HG03457 (cell line): ENCODE results near the gene DMXL2.
"Not testable (repeated sequence)": the region's sequence is repeated elsewhere in the genome, so short reads cannot be mapped to it uniquely, and the experiment has no call there.

Experiments
- ATAC-seq: cut with Tn5 transposase; IDR thresholded peaks from one replicate; pipeline ENCODE4 v1.9.1; 2021; ENCODE audit warnings: moderate number of reproducible peaks; ENCODE audit not compliant: unreplicated experiment

Gene DMXL2

DNA sequence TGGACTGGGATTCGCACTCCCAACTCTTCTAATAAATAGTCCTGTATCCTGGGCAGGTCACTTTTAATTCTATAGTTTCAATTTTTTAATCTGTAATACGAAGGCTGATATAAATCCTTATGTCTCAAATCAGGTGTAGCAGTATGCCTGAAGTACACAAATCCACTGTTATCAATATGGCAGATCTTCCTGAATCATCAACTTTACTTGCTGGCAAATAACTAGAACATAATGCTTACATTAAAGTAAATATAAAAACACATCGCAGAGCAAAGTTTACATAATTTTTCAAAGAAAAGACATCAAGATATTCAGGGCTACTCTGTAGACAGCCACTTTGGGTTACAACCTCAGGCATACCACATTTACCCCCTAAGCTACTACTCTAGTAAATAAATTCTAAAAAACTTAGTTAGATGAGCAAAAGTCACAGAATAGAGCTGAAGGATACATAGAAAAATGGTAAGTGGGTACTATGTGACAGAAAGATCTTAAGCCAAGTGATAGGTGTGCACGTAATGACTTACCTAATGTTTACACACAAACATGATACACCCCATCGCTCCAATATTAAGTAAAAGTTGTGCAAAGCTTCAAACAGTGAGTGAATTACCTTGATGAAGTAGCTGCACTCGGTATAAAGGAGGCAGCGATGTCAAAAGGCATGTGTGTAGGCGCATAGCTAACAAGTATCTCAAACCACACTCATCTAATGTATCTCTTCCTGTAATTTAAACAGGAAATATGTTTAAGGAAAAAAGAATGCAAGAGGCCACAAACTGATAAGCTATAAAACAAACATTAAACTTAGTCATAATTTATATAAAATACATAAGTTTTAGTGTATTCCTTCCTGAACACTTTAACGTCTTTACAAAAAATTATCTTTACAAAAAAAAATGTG lies 127.9 kb downstream of the DMXL2 start:
- no peak for ATAC-seq

- no peak for ATAC-seq
Observed at GRCh38 chr15:51493892-51494291, 128.7 kb downstream of the DMXL2 start.

- ATAC-seq = no peak
Observed at GRCh38 chr15:51492528-51492927, 130.0 kb downstream of the DMXL2 start.

- no peak for ATAC-seq
Observed at GRCh38 chr15:51491941-51492340, 130.6 kb downstream of the DMXL2 start.

DNA sequence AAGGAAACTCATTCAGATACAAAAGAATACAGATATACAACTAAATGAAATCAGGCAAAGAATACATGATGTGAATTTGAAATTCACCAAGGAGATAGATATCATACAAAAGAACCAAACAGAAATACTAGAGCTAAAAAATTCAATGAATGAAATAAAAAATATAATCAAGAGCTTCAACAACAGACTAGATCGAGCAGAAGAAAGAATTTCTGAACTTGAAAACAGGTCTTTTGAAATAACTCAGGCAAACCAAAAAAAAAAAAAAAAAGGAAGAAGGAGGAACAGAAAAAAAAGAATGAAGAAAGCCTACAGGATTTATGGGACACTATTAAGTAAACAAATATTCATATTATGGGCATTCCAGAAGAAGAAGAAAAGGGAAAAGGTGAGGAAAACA lies 137.8 kb downstream of the DMXL2 start:
- no peak for ATAC-seq

- no peak for ATAC-seq
Observed at GRCh38 chr15:51483985-51484384, 138.6 kb downstream of the DMXL2 start.

GRCh38 chr15:51483520-51483919 lies 139.1 kb downstream of the DMXL2 start:
- no peak for ATAC-seq

GRCh38 chr15:51475736-51476135 lies 146.8 kb downstream of the DMXL2 start:
- ATAC-seq = no peak

DNA sequence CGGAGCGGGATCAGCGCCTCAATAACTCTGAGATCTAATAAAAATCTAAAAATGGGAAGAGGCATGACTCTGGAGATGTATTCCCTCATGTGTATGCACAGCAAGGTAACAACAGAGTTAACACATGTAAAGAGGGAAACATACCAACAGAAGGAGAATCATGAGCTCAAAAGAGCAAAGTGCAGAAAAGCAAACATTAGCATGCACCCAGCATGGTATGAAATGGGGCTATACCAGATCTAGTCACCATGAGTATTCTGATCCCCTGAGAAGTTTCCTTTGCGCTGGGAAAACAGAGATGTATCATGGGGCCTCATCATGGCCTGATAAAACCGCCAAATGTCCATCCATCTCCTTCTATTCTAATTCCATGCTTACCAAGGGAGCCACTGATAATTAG lies 152.1 kb downstream of the DMXL2 start:
- no peak for ATAC-seq

DNA sequence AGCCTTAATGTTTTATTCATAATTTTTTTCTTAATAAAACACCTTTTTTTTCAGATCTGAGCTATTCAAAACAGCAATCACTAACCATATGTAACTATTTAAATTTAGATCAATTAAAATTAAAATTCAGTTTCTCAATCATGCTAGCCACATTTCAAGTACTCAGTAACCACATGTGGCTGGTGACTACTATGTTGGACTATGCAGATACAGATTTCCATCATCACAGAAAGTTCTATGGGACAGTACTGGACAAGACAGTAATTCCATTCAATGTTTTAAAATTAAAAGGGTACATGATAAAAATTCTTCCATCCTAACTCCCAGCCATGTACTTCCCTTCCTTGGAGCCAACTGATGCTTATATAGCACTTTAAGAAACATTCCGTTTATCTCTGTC lies 161.8 kb downstream of the DMXL2 start:
- ATAC-seq = no peak

- no peak for ATAC-seq
Observed at GRCh38 chr15:51450001-51450400, 172.6 kb downstream of the DMXL2 start.

GRCh38 chr15:51448622-51449399 lies 173.8 kb downstream of the DMXL2 start:
- ATAC-seq = no peak

GRCh38 chr15:51447855-51448621 lies 174.5 kb downstream of the DMXL2 start:
- ATAC-seq = no peak

DNA sequence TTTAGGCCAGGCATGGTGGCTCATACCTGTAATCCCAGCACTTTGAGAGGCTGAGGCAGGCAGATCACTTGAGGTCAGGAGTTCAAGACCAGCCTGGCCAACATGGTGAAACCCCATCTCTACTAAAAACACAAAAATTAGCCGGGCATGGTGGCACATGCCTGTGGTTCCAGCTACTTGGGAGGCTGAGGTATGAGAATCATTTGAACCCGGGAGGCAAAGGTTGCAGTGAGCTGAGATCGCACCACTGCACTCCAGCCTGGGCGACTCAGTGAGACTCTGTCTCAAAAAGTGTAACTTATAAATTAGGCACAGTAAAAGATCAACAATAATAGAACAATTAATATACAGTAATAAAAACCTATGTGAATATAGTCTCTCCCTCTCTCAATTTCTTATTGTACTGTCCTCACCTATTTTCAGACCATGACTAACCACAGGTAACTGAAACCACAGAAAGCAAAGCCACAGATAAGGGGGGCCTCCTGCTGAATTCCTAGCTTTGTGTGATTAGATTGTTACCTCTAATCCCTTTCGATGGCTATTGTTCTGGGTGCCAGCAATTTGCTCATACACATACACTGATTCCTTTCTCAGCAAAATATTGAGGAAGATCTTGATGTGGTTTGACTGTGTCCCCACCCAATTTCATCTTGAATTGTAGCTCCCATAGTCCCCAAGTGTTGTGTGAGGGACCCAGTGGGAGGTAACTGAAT lies 176.4 kb downstream of the DMXL2 start:
- not testable (repeated sequence) for ATAC-seq

DNA sequence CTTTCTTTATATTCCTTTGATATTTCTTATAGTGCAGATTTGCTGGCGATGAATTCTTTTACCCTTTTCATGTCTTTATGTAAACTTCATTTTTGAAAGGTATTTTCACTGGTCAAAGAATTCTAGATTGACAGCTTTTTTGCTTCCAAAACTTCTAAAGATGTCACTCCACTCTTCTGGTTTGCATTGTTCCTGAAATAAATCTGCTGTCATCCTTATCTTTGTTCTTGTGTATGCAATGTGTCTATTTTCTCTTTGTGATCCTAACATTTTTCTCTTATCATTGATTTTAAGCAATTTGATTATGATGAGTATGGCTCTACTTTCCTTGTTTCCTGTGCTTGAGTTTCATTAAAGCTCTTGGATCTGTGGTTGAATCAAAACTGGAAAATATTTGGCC lies 177.8 kb downstream of the DMXL2 start:
- ATAC-seq = no peak

DNA sequence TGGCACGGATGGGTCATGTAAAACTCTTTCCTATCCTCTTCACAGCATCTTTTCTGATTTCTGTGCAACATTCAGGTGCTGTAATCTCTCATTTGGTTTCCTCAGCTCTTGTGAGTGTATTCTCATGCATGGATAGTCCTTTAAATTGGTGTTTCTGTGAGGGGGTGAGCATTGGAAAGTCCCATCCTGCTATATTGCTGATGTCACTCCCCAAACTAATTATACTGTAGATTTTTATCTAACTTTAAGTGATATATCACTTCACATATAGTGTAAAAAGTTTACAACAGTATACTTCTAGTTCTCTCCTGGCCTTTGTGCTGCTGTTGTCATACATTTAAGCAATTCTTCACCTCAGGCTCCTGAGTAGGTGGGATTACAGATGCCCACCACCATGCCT lies 178.5 kb downstream of the DMXL2 start:
- ATAC-seq = no peak

- no peak for ATAC-seq
Observed at GRCh38 chr15:51443282-51443914, 179.2 kb downstream of the DMXL2 start.

DNA sequence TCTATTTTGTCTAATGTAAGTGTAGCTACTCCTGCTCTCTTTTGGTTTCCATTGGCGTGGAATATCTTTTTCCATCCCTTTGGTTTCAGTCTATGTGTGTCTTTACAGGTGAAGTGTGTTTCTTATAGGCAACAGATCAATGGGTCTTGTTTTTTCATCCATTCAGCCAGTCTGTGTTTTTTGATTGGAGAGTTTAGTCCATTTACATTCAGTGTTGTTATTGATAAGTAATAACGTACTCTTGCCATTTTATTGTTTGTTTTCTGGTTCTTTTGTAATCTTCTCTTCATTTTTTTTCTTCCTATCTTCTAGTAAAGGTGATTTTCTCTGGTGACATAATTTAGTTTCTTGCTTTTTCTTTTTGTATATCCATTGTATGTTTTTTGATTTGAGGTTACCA lies 184.0 kb downstream of the DMXL2 start:
- ATAC-seq = no peak

DNA sequence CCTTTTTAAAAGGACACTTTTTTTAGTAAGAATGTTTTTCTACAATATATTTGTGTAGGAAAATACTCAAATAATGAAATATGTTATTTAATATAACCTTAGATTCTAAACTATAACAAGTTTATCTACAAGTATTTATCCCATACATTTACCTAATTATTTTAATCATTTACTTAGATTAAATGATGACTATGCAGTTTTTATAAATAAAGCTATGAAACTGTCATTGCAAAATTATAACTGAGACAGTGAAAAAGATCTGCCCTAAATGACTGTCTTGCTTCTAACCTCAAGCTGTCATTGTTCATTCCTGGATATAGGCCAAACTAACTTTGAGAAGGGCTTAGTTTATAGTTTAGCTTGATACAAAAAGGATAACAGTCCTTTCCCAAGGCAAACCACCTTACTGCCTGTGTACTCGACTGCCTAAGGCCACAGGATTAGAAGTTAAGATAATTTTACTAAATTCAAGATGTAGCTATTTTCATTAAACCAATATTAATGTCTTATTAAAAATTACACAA lies 197.0 kb downstream of the DMXL2 start:
- no peak for ATAC-seq

DNA sequence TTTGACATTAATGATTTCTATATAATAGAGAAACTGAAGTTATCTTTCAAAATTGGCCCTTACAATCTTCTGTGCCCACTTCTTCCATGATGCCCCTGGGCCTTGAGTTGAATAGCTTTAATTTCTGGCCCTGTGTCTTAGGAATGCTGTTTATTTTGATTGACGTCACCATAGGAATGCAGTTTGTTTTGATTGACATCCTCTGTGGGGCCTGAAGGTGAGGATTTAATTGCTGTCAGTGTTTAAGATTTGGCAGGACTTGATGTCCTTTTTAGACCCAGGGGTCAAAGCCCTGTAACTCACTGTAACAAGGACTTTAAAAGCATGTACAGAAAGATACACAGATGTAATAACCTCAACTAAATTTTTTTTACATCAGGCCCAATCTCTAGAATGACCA lies 197.8 kb downstream of the DMXL2 start:
- no peak for ATAC-seq
